Suprapubic skin (tissue), 2 donors: ENCODE data around the gene PRKAG3.

Experiments used
- EP300 ChIP-seq: sonication (generic); formaldehyde crosslinking; IDR thresholded peaks from one replicate; pipeline ENCODE4 v1.6.1; 2017; ENCODE audit warnings: antibody characterized with exemption
- POLR2A ChIP-seq, 2 donors: fragments of 450-650 bp; IDR thresholded peaks; one replicate each; pipeline ENCODE4 v1.6.1; 2017; ENCODE audit warnings: antibody characterized with exemption in 2 of 2, mild to moderate bottlenecking in 2 of 2, moderate library complexity in 2 of 2

DNA sequence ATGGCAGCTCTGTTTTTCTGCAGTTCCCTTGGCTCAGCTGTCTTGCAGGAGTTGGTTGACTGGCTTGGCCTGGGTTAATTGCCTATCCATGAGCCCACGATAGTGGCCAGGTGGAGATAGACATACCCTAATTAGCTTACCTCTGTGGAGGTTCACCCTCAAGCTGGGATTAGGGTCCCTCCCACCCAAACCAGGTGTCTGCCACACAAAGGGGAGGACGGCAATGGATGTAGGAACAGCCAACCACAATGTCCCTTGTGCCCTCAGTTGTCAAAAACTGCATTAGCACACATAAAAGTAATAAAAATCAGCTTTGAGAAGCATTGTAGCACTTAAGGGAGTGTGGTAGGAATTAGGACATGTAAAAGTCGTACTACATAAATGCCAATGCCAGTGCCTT is 45.5 kb downstream of the PRKAG3 start:
- TF ChIP-seq POLR2A (IDR thresholded peaks at IDR 0.05): no peak
- no peak for TF ChIP-seq EP300
